Measurements from ENCODE around the gene RCAN2.

GRCh38 chr6:46378882-46379416 is 112.3 kb downstream of the RCAN2 start:
- TF ChIP-seq SNAI2 (CRISPR knock-in tag; IDR thresholded peaks at IDR 0.05), result no peak
- no peak for TF ChIP-seq OSR1 (CRISPR knock-in tag; IDR thresholded peaks at IDR 0.05)
- TF ChIP-seq, protein P1, sequence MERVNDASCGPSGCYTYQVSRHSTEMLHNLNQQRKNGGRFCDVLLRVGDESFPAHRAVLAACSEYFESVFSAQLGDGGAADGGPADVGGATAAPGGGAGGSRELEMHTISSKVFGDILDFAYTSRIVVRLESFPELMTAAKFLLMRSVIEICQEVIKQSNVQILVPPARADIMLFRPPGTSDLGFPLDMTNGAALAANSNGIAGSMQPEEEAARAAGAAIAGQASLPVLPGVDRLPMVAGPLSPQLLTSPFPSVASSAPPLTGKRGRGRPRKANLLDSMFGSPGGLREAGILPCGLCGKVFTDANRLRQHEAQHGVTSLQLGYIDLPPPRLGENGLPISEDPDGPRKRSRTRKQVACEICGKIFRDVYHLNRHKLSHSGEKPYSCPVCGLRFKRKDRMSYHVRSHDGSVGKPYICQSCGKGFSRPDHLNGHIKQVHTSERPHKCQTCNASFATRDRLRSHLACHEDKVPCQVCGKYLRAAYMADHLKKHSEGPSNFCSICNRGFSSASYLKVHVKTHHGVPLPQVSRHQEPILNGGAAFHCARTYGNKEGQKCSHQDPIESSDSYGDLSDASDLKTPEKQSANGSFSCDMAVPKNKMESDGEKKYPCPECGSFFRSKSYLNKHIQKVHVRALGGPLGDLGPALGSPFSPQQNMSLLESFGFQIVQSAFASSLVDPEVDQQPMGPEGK (CRISPR knock-in tag; IDR thresholded peaks at IDR 0.05; ENCODE audit: borderline replicate concordance), result no peak

All from SK-N-SH treated with all-trans-retinoic acid at 6 μM for 48 hours (cell line).